Stimulated activated CD4-positive, alpha-beta T cell treated with anti-CD3 and anti-CD28 coated beads, Interleukin-1b, Interleukin-23, amount 100 ng/mL, for 48 hours (primary cell): ENCODE results near the gene FOSL1.

ENCODE experiments used
- DNase-seq: peaks from one replicate; pipeline ENCODE4 v3.0.0-alpha.2; 2020

FOSL1 gene

GRCh38 chr11:65919141-65919572 is 19.0 kb upstream of the FOSL1 start, which contains the start of gene DRAP1:
Gene DRAP1, plus strand, starts transcription at chr11:65919426. Its CDS starts 76 bp downstream, at chr11:65919502.
- peak; percentile 99 for DNase-seq

DNA sequence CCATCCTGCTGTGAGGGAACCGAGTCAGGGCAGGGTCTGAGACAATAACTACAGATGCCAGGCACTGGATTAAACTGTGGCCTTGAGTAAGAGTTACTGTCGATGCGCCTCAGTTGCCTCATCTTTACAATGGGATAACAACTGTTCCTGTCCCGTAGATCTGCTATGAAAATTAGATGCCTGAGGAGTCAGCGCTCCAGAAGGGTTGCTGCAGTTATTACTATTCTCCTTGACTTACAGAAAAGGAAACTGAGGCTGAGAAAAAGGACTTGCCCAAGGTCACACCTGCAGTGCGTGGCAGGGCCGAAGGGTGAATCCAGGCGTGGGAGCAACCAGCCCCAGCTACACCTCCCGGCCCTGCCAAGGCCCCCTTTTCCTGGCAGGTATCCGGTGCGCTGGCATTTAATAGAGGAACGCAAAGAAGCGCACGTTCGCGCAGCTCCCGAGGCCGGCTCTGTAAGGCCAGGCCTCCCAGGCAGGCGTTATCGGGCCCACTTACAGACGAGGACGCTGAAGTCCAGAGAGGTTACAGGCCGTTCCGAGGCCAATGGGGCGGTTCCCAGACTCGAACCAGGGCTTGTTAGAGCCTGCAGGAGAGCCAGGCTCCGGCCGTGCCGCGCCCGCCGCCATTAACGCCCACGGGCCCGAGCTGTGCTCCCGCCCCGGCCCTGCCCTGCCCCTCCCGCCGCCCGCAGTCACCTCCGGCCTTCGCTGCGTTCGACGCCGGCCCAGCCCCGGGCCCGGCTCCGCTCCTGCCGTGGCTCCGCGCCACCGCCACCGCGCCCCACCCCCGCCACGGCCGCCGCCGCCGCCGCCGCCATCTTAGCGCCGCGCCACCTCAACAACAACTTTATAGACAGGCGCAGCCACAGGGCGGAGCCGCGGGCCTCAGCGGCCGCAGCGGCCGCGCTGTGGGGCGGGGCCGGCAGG is 18.3 kb upstream of the FOSL1 start, which contains the start of gene C11orf68:
Gene C11orf68 (minus strand): TSS at position 852 of the 930 bp plus-strand sequence. CDS start 31 bp downstream, at position 821.
- no peak for DNase-seq

DNA sequence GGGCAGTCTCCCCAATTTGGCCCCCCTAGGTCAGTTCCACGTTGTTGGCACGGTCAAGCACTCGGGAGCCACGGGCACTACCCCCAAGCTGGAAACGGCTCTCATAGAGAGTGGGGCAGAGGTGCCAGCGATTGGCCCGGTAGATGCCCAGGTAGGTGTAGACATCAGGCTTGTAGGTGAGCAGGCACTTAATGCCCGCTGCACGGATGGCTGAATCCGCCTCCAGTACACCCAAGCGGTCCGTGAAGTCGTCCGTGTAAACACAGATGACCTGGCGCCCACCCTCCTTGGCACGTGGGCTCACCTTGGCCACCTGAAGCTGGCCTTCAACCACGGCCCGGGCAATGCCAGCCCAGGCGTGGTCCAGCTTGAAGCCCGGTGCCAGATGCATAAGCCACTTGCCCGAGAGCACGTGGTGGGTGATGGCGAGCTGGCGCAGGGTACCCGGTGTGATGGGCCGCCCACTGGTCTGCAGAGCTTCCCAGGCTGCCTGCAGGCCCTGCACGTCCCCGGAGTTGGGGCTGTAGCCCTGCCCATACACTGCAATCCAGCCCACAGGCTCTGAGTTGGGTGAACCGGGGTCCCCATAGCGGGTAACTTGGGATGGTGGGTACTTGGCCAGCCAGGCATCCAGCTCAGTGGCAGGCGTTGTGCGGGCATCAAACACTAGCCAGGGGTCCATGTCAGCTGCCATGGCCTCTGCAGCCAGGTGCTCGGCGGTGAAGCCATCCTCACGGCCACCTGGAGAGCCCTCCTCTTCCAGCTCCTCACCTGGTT is 17.4 kb upstream of the FOSL1 start:
- no peak for DNase-seq

- DNase-seq = no peak
Observed at GRCh38 chr11:65917077-65917433, 16.9 kb upstream of the FOSL1 start.

DNA sequence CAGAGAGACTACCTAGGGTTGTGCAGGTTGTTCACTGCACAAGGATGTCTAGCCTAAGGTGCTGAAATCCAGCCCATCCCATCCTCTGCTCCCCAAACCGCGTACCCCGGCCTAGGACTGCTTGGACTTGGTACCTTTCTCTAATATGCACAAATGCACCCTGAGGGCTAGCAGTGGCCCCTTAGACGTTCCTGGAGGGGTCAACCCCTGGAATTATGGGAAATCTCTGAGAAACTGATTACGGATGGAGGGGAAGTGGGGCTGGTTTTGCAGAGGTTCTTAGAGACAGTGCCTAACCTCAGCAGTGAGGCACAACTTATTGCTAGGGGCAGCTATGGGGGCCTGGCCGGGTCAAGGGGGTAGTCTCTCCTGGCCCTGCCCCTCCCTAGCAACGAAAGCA is 16.2 kb upstream of the FOSL1 start:
- no peak for DNase-seq

- DNase-seq = no peak
Observed at GRCh38 chr11:65915821-65916251, 15.6 kb upstream of the FOSL1 start.

DNA sequence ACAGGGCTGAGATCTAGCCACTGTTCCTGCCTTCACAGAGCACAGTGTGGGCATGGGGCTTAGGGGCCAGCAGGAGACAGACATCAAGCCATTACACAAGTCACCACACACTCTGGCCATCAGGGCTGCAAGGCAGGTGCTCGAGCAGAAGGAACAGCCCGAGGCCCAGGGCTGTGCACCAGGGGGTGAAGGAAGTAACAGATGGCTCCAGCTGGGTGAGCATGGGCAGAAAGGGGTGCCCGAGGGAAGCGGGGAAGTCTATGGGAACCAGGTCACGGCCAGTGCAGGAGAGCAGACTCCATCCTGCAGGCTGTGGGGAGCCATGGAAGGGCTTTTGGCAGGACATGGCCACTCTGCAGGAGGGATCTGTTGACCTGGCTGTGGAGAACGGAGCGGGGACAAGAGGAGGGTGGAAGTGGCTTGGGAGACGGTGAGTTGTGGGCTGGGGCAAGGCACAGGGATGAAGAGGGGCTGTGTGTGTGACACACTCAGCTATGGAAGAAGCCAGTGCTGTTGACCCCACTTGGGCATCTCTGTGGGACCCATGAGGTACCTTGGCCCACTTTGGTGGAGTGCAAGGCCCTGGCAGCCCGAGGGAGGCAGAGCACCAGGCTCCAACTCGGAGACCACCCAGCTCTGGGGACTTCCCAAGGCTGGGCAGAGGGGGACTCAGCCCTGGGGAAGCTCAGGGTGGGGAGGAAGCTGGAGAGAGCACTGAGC is 15.1 kb upstream of the FOSL1 start:
- no peak for DNase-seq

- DNase-seq = no peak
Observed at GRCh38 chr11:65912845-65913244, 12.7 kb upstream of the FOSL1 start.

DNA sequence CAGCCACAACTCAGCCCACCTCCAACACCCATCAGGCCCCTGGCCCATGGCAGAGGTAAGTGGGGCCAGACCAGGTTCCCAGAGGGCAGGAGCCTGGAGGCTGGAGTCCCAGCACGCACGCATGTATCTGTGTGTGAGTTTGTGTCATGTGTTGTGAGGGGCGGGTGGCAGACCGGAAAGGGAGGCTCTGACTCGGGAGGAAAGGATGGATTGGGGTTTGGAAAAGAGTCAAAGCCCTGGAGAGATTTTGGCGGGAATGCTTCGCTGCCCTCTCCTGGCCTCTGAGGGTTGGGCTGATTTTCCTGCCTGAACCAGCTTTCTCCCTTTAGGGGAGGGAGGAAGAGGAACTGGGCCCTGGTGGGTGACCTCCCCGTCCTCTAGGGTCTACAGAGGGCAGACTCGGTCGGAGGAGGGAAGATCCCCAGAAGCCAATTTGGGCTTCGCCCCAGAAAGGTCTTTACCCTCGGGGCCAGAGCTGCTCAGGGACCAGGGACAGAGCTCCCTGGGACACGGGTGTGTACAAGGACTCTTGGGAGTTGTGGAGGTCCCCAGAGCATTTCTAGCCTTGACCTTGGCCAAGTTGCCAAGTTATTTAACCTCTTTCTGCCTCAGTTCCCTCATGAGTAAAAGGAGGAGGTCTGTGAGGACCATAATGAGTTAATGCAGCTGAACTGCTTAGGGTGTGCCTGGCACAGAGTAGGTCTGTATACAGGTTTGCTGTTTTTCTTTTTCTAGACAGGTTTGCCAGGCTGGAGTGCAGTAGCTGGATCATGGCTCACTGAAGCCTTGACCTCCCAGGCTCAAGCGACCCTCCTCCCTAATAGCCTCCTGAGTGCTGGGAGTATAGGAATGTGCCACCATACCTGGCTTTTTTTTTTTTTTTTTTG is 11.7 kb upstream of the FOSL1 start:
- no peak for DNase-seq

DNA sequence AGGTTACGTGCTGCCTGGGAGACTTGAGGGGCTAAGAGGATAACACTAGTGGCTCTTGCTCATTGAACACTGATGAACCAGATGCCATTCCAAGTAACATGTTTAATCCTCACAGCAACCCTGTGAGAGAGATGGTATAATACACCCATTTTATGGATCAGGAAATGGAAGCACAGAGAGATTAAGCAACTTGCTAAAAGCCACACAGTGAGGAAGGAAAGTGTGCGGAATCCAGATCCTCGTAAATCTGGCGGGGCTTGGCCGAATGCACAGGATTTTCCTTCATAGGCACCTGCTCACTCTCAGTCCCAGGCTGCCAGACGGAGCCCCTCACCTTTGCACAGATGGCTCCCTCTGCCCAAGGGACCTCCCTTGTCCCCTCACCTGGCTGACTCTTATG is 7.7 kb upstream of the FOSL1 start:
- no peak for DNase-seq

GRCh38 chr11:65906602-65907001 is 6.4 kb upstream of the FOSL1 start:
- DNase-seq = no peak

GRCh38 chr11:65903715-65904114 is 3.5 kb upstream of the FOSL1 start:
- no peak for DNase-seq

- DNase-seq = no peak
Observed at GRCh38 chr11:65903068-65903481, 2.9 kb upstream of the FOSL1 start.

- no peak for DNase-seq
Observed at GRCh38 chr11:65900899-65901180, 652 bp upstream of the FOSL1 start.

- DNase-seq = peak; percentile 82
Observed at GRCh38 chr11:65899356-65900124, 648 bp downstream of the FOSL1 start.

GRCh38 chr11:65898656-65899355 is 1.4 kb downstream of the FOSL1 start:
- no peak for DNase-seq

DNA sequence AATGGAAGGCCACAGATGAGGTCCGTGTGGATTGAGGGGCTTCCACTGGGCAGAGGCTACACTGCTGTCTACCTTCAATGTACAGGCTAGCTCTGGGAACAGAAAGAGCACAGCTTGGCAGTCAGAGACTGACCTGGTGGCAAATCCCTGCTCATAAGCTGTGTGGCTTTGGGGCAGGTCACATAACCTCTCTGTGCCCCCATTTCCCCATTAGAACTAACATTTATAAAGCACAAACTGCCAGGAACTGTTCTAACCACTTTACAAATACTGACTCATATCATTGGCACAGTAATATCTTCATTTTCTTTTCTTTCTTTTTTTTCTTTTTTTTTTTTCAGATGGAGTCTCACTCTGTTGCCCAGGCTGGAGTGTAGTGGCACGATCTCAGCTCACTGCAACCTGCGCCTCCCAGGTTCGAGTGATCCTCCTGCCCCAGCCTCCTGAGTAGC is 3.1 kb downstream of the FOSL1 start:
- DNase-seq = no peak

- no peak for DNase-seq
Observed at GRCh38 chr11:65896034-65896999, 3.9 kb downstream of the FOSL1 start.

DNA sequence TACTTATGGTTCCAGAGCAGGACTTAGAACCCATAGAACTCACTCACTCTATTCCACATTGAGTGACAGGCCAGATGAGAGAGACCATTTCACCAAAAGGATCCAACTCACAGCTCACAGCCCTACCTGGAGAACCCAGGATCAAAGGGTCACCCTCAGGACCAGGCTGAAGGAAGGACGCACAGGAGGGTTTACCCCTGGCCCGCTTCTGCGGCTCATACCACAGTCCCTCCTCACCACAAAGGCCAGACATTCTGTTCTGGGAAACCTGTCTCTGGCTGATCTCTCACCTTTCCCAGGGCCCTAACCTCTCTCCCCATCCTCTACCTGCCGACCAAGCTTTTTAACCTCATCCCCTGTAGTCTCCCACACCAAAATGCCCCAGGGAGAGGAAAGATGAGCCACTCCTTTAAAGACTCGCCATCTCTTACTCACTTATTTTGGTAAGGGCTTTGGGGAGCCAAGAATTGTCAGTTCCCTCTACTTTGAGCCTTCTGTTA is 4.7 kb downstream of the FOSL1 start:
- DNase-seq = no peak
